ENCODE measurements around the gene OR2T8.

Gene OR2T8

GRCh38 chr1:247961791-247962190 is 41.7 kb downstream of the OR2T8 start:
- no peak for DNase-seq (ENCODE audit: low read depth in 2 of 2)

GRCh38 chr1:247962911-247963588 is 43.0 kb downstream of the OR2T8 start:
- DNase-seq (ENCODE audit: low read depth in 2 of 2): no peak

- DNase-seq (ENCODE audit: low read depth in 2 of 2): no peak
Observed at GRCh38 chr1:247964933-247965332, 44.9 kb downstream of the OR2T8 start, which contains the start of gene OR2AK2. Gene OR2AK2 (plus strand): TSS chr1:247965233. CDS start chr1:247965377, 144 bp downstream.

GRCh38 chr1:247966532-247967204 is 46.6 kb downstream of the OR2T8 start:
- no peak for DNase-seq (ENCODE audit: low read depth in 2 of 2)
